Ovary (tissue), 9 donors: ENCODE data around the gene FAM216A. TPM values are rescaled to one million over a fixed set of nuclear protein-coding genes. Genes with fewer than 3 reads are reported as not detected.

Experiments used
- DNase-seq, 5 donors: peaks; one replicate each; pipeline ENCODE4 v3.0.0-alpha.2; 2019 to 2020
- H3K27ac ChIP-seq, 2 donors: fragments of 200-600 bp; one replicate each; pipeline versions ENCODE4 v1.5.1 to v1.8.0; 2019 to 2022
- H3K27me3 ChIP-seq: fragments of 200-600 bp; one replicate; pipeline ENCODE4 v1.8.0; 2022
- H3K36me3 ChIP-seq: fragments of 200-600 bp; sonication (generic); one replicate; pipeline ENCODE4 v1.5.1; 2019
- H3K4me1 ChIP-seq: one replicate; pipeline ENCODE4 v1.8.1; 2013; ENCODE audit warnings: mild to moderate bottlenecking, moderate library complexity; ENCODE audit not compliant: insufficient read depth
- H3K4me3 ChIP-seq: fragments of 200-600 bp; sonication (generic); one replicate; pipeline ENCODE4 v1.5.1; 2017
- H3K9me3 ChIP-seq, 2 donors: fragments of 200-600 bp in 1 of 2; sonication (generic) in 1 of 2; one replicate each; pipeline versions ENCODE4 v1.5.1 to v1.8.1; 2013 to 2019; ENCODE audit warnings: mild to moderate bottlenecking in 1 of 2, moderate library complexity in 1 of 2
- CTCF ChIP-seq, 3 donors: fragments of 450-650 bp in 2 of 3; fragments of 200-600 bp in 1 of 3; IDR thresholded peaks; one replicate each; pipeline versions ENCODE4 v1.5.1 to v1.8.0; 2016 to 2022; ENCODE audit warnings: antibody characterized with exemption in 3 of 3, mild to moderate bottlenecking in 1 of 3
- EP300 ChIP-seq: sonication (generic); formaldehyde crosslinking; IDR thresholded peaks from one replicate; pipeline ENCODE4 v1.6.1; 2017; ENCODE audit warnings: antibody characterized with exemption
- POLR2A ChIP-seq: fragments of 450-650 bp; IDR thresholded peaks from one replicate; pipeline ENCODE4 v1.6.1; 2017; ENCODE audit warnings: antibody characterized with exemption, mild to moderate bottlenecking, moderate library complexity
- WGBS, 3 donors: extraction: QIAGEN DNeasy Blood & Tissue Kit in 1 of 3; methylation state at CpG; one replicate each; pipeline versions ENCODE4 v1.1.5 to v1.1.7; 2013 to 2017; 5-methylcytosine and 5-hydroxymethylcytosine counted together
- intact Hi-C, 4 donors: fragments of 100-400 bp; cut with DNase I; formaldehyde crosslinking; loops; one replicate each; pipeline versions ENCODE4 v1.11.0 to v1.15.1; 2022 to 2023
- polyA plus RNA-seq, 2 donors: library from polyadenylated mRNA; stranded (reverse); fragments of 200-250 nt in 1 of 2; fragments of 350-450 nt in 1 of 2; fragmentation: Illumina TruSeq in 1 of 2; extraction: RNeasy Lipid Tissue Mini Kit (QIAGEN cat#74804) in 1 of 2; gene quantifications; one replicate each; pipeline ENCODE4 v1.2.3, GENCODE V29; 2013 to 2014
- small RNA-seq: library from RNA; depleted of rRNA; stranded (forward); fragments of <200 nt; gene quantifications from one replicate; pipeline ENCODE3, GENCODE V24; 2016
- total RNA-seq, 7 donors: library from RNA; depleted of rRNA in 2 of 7; stranded (reverse); fragments of >200 nt in 2 of 7; fragmentation: NEBNext Ultra II Directional in 3 of 7; extraction: Animal tissue kit (Norgen Biotek cat#: 25700) in 3 of 7; gene quantifications; one replicate each; pipeline versions ENCODE4 v1.1.0 to v1.2.4, GENCODE V29; 2016 to 2023
- donor health status: DM: no; HTN: no; CAD: no; lungs with moderate emphysema.
- donor health status: DM: no; HTN: no; CAD: no.
- donor health status: Bipolar disorder and iron deficiency.
- donor health status: DM: yes; HTN: yes; CAD: no.
- donor health status: DM: no; HTN: no; CAD: no.
- donor health status: DM: yes; HTN: yes; CAD: no.

Gene FAM216A
- total and polyA plus RNA-seq, 9 donors, result 6.5 to 12.3 (median 10.1) TPM

- peaks cover 11% of the 10 kb centered on the region for H3K4me1 ChIP-seq
- intact Hi-C loops, result no loop called here
Observed at GRCh38 chr12:110534811-110535210, 66.2 kb downstream of the FAM216A start.

GRCh38 chr12:110536834-110537604 is 68.4 kb downstream of the FAM216A start:
- no peak for DNase-seq
- H3K27me3 ChIP-seq, result no peaks in the 10 kb centered on the region
- no peaks in the 10 kb centered on the region for H3K9me3 ChIP-seq

More at GRCh38 chr12:110534811-110535210, 66.2 kb downstream of the FAM216A start:
- WGBS, 3 donors, result 84 to 93% (median 89%) methylated on average over 6 of the region's 6 CpGs
- no peaks in the 10 kb centered on the region for H3K9me3 ChIP-seq
- TF ChIP-seq POLR2A, result no peak
- TF ChIP-seq EP300, result no peak
- TF ChIP-seq CTCF (IDR thresholded peaks at IDR 0.05), result no peak
- DNase-seq, result no peak
- H3K27ac ChIP-seq, result no peak overlapping the region
- no peaks in the 10 kb centered on the region for H3K36me3 ChIP-seq
- H3K4me3 ChIP-seq, result no peak overlapping the region
- no peaks in the 10 kb centered on the region for H3K27me3 ChIP-seq

GRCh38 chr12:110537605-110538409 is 69.2 kb downstream of the FAM216A start:
- no peak overlapping the region for H3K27ac ChIP-seq
- H3K9me3 ChIP-seq, result no peaks in the 10 kb centered on the region
- no peak for TF ChIP-seq POLR2A
- TF ChIP-seq EP300, result no peak
- no peak for TF ChIP-seq CTCF (IDR thresholded peaks at IDR 0.05)
- H3K27me3 ChIP-seq, result no peaks in the 10 kb centered on the region
- H3K4me3 ChIP-seq, result no peak overlapping the region
- no peaks in the 10 kb centered on the region for H3K36me3 ChIP-seq
- H3K4me1 ChIP-seq, result peaks cover 10% of the 10 kb centered on the region
- peak in 1 of 5 donors; percentile 38 for DNase-seq
- intact Hi-C loops, result no loop called here
- 45 to 69% (median 68%) methylated on average over 9 of the region's 9 CpGs for WGBS, 3 donors

More at GRCh38 chr12:110536834-110537604, 68.4 kb downstream of the FAM216A start:
- intact Hi-C loops, result no loop called here
- TF ChIP-seq EP300, result no peak
- no peak for TF ChIP-seq POLR2A
- no peak for TF ChIP-seq CTCF (IDR thresholded peaks at IDR 0.05)
- no peak overlapping the region for H3K4me3 ChIP-seq
- H3K36me3 ChIP-seq, result no peaks in the 10 kb centered on the region
- peaks cover 8% of the 10 kb centered on the region for H3K4me1 ChIP-seq
- no peak overlapping the region for H3K27ac ChIP-seq
- WGBS, 3 donors, result 66 to 76% (median 72%) methylated on average over 4 of the region's 4 CpGs

- WGBS, 3 donors, result 96 to 99% (median 97%) methylated on average over 5 of the region's 5 CpGs
- no peaks in the 10 kb centered on the region for H3K27me3 ChIP-seq
- H3K9me3 ChIP-seq, result no peaks in the 10 kb centered on the region
- H3K4me3 ChIP-seq, result no peak overlapping the region
- H3K4me1 ChIP-seq, result peaks cover 9% of the 10 kb centered on the region
- no peaks in the 10 kb centered on the region for H3K36me3 ChIP-seq
- intact Hi-C loops, result no loop called here
- no peak for DNase-seq
- no peak for TF ChIP-seq EP300
- H3K27ac ChIP-seq, result no peak overlapping the region
Observed at GRCh38 chr12:110538869-110539622, 70.4 kb downstream of the FAM216A start.

Small RNA genes lying within 50 kb of the gene (small RNA-seq; reads per million reads assigned to genes)
- gene RF00278, result not detected

Other genes starting within 250 kb of the FAM216A start
- 100 to 1,000 TPM in 4 of 7 donors, 10 to 100 TPM in 3; 60.4 to 164 (median 137) TPM for gene ATP2A2, start 187.6 kb upstream of the FAM216A start, total RNA-seq
- 100 to 1,000 TPM in 1 of 2 donors, 10 to 100 TPM in 1; 54.2 to 183 TPM for gene ATP2A2, start 187.6 kb upstream of the FAM216A start, polyA plus RNA-seq
- gene ANAPC7, start 65.1 kb upstream of the FAM216A start, total RNA-seq, result 10 to 100 TPM; 24.9 to 65.0 (median 41.7) TPM
- gene ANAPC7, start 65.1 kb upstream of the FAM216A start, polyA plus RNA-seq, result 10 to 100 TPM; 23.6 to 66.7 TPM
- gene ARPC3, start 18.5 kb upstream of the FAM216A start, total RNA-seq, result 100 to 1,000 TPM in 3 of 7 donors, 10 to 100 TPM in 4; 75.9 to 170 (median 92.9) TPM
- 100 to 1,000 TPM; 159 to 253 TPM for gene ARPC3, start 18.5 kb upstream of the FAM216A start, polyA plus RNA-seq
- gene GPN3, start 588 bp upstream of the FAM216A start, total RNA-seq, result 10 to 100 TPM; 15.5 to 32.5 (median 23.2) TPM
- 10 to 100 TPM; 20.9 to 30.4 TPM for gene GPN3, start 588 bp upstream of the FAM216A start, polyA plus RNA-seq
- 10 to 100 TPM; 51.3 to 94.4 (median 66.6) TPM for gene VPS29, start 33.3 kb downstream of the FAM216A start, total RNA-seq
- gene VPS29, start 33.3 kb downstream of the FAM216A start, polyA plus RNA-seq, result 100 to 1,000 TPM; 106 to 134 TPM
- 1 to 10 TPM in 5 of 7 donors, under 1 TPM in 2; 0.23 to 3.8 (median 1.8) TPM for gene RAD9B, start 33.5 kb downstream of the FAM216A start, total RNA-seq
- gene RAD9B, start 33.5 kb downstream of the FAM216A start, polyA plus RNA-seq, result 1 to 10 TPM in 1 of 2 donors, under 1 TPM in 1; 0.80 to 1.1 TPM
- 10 to 100 TPM; 13.5 to 25.5 (median 22.5) TPM for gene PPTC7, start 114.5 kb downstream of the FAM216A start, total RNA-seq
- 10 to 100 TPM in 1 of 2 donors, 1 to 10 TPM in 1; 10.0 to 19.2 TPM for gene PPTC7, start 114.5 kb downstream of the FAM216A start, polyA plus RNA-seq
- 100 to 1,000 TPM in 1 of 7 donors, 10 to 100 TPM in 6; 43.3 to 122 (median 47.9) TPM for gene TCTN1, start 145.3 kb downstream of the FAM216A start, total RNA-seq
- 10 to 100 TPM; 32.7 to 96.1 TPM for gene TCTN1, start 145.3 kb downstream of the FAM216A start, polyA plus RNA-seq
- 10 to 100 TPM in 5 of 7 donors, 1 to 10 TPM in 2; 6.4 to 14.5 (median 10.5) TPM for gene HVCN1, start 220.3 kb downstream of the FAM216A start, total RNA-seq
- gene HVCN1, start 220.3 kb downstream of the FAM216A start, polyA plus RNA-seq, result 10 to 100 TPM; 14.6 to 19.4 TPM